H9 (cell line): Measurements from ENCODE around the gene KIF18A. TPM values are rescaled to one million over a fixed set of nuclear protein-coding genes. Genes with fewer than 3 reads are reported as not detected.

Experiments
- DNase-seq: peaks from one replicate; pipeline ENCODE4 v3.0.0-alpha.2; 2017
- H2AFZ ChIP-seq: one replicate; pipeline ENCODE4 v1.6.1; 2013; ENCODE audit warnings: mild to moderate bottlenecking, low read length, control low read depth, moderate library complexity
- H2AK5ac ChIP-seq: 2 replicates; pipeline ENCODE4 v1.6.1; 2013; ENCODE audit warnings: low read length, control low read depth, mixed read lengths; ENCODE audit not compliant: insufficient read length
- H2BK120ac ChIP-seq: one replicate; pipeline ENCODE4 v1.6.1; 2013; ENCODE audit warnings: low read depth, mild to moderate bottlenecking, low read length, control low read depth, inconsistent platforms; ENCODE audit not compliant: poor library complexity, severe bottlenecking
- H2BK12ac ChIP-seq: 2 replicates; pipeline ENCODE4 v1.6.1; 2013; ENCODE audit warnings: low read length, control low read depth, mixed read lengths, low read depth; ENCODE audit not compliant: insufficient read length
- H2BK15ac ChIP-seq: 2 replicates; pipeline ENCODE4 v1.6.1; 2013; ENCODE audit warnings: low read depth, low read length, control low read depth
- H2BK20ac ChIP-seq: one replicate; pipeline ENCODE4 v1.6.1; 2013; ENCODE audit warnings: low read depth, mild to moderate bottlenecking, low read length, control low read depth, inconsistent platforms; ENCODE audit not compliant: poor library complexity, severe bottlenecking
- H2BK5ac ChIP-seq: 2 replicates; pipeline ENCODE4 v1.6.1; 2013; ENCODE audit warnings: low read length, control low read depth, mixed read lengths; ENCODE audit not compliant: insufficient read length
- H3K14ac ChIP-seq: 2 replicates; pipeline ENCODE4 v1.6.1; 2013; ENCODE audit warnings: low read length, control low read depth; ENCODE audit not compliant: insufficient read depth
- H3K18ac ChIP-seq: 2 replicates; pipeline ENCODE4 v1.6.1; 2013; ENCODE audit warnings: low read depth, mild to moderate bottlenecking, mixed read lengths, low read length, control low read depth; ENCODE audit not compliant: insufficient read length
- H3K23ac ChIP-seq: 2 replicates; pipeline ENCODE4 v1.6.1; 2013; ENCODE audit warnings: low read length, control low read depth, mixed read lengths, low read depth; ENCODE audit not compliant: insufficient read length
- H3K23me2 ChIP-seq: 2 replicates; pipeline ENCODE4 v1.6.1; 2013; ENCODE audit warnings: low read depth, mild to moderate bottlenecking, mixed read lengths, low read length, control low read depth; ENCODE audit not compliant: insufficient read length, poor library complexity, severe bottlenecking
- H3K27ac ChIP-seq: 2 replicates; pipeline ENCODE4 v1.5.1; 2013; ENCODE audit warnings: low read length, control low read depth, mixed read lengths, low read depth; ENCODE audit not compliant: insufficient read length
- H3K27me3 ChIP-seq: 2 replicates; pipeline ENCODE4 v1.6.1; 2013; ENCODE audit warnings: low read length, control low read depth, inconsistent platforms; ENCODE audit not compliant: insufficient read depth
- H3K4ac ChIP-seq: 2 replicates; pipeline ENCODE4 v1.6.1; 2013; ENCODE audit warnings: low read depth, mild to moderate bottlenecking, control low read depth, inconsistent platforms, low read length, moderate library complexity
- H3K4me1 ChIP-seq: 2 replicates; pipeline ENCODE4 v1.6.1; 2013; ENCODE audit warnings: low read length, control low read depth, inconsistent platforms; ENCODE audit not compliant: insufficient read depth
- H3K4me2 ChIP-seq: 2 replicates; pipeline ENCODE4 v1.6.1; 2013; ENCODE audit warnings: low read length, control low read depth, mixed read lengths; ENCODE audit not compliant: insufficient read length, insufficient read depth
- H3K56ac ChIP-seq: 2 replicates; pipeline ENCODE4 v1.6.1; 2013; ENCODE audit warnings: low read depth, mild to moderate bottlenecking, mixed read lengths, low read length, control low read depth; ENCODE audit not compliant: insufficient read length
- H3K79me1 ChIP-seq: 2 replicates; pipeline ENCODE4 v1.6.1; 2013; ENCODE audit warnings: low read depth, mild to moderate bottlenecking, moderate library complexity, low read length, control low read depth, inconsistent platforms; ENCODE audit not compliant: insufficient read depth, poor library complexity, severe bottlenecking
- H3K79me2 ChIP-seq: 2 replicates; pipeline ENCODE4 v1.6.1; 2013; ENCODE audit warnings: low read length, control low read depth, inconsistent platforms; ENCODE audit not compliant: insufficient read depth
- H3K9ac ChIP-seq: 2 replicates; pipeline ENCODE4 v1.6.1; 2013; ENCODE audit warnings: low read length, control low read depth, mixed read lengths; ENCODE audit not compliant: insufficient read length; ENCODE audit errors: extremely low read depth
- H3K9me3 ChIP-seq: one replicate; pipeline ENCODE4 v1.6.1; 2013; ENCODE audit warnings: low read depth, low read length, inconsistent platforms; ENCODE audit not compliant: control insufficient read depth
- H3T11ph ChIP-seq: one replicate; pipeline ENCODE4 v1.6.1; 2013; ENCODE audit warnings: mild to moderate bottlenecking, low read length, control low read depth, inconsistent platforms
- H4K20me1 ChIP-seq: one replicate; pipeline ENCODE4 v1.6.1; 2013; ENCODE audit not compliant: control insufficient read depth, insufficient read length, insufficient read depth
- H4K5ac ChIP-seq: 2 replicates; pipeline ENCODE4 v1.6.1; 2013; ENCODE audit warnings: low read depth, mild to moderate bottlenecking, mixed read lengths, low read length, control low read depth; ENCODE audit not compliant: insufficient read length
- H4K8ac ChIP-seq: replicated peaks from 2 replicates; pipeline ENCODE4 v1.6.1; 2013; ENCODE audit warnings: low read length, control low read depth, mixed read lengths, low read depth; ENCODE audit not compliant: insufficient read length
- H4K91ac ChIP-seq: 2 replicates; pipeline ENCODE4 v1.6.1; 2013; ENCODE audit warnings: low read depth, mild to moderate bottlenecking, moderate library complexity, mixed read lengths, low read length, control low read depth; ENCODE audit not compliant: insufficient read length
- H3K27ac Mint-ChIP-seq, 3 experiments: 2 replicates in 2 of 3; 3 replicates in 1 of 3; pipeline ENCODE4 v1.8.0; 2020 to 2021; ENCODE audit warnings: mixed read lengths in 3 of 3, mild to moderate bottlenecking in 1 of 3, moderate library complexity in 1 of 3
- H3K27me3 Mint-ChIP-seq: 2 replicates; pipeline ENCODE4 v1.8.0; 2021; ENCODE audit warnings: low read depth, mild to moderate bottlenecking, moderate library complexity, mixed read lengths
- H3K36me3 Mint-ChIP-seq, 3 experiments: 2 replicates in 2 of 3; 3 replicates in 1 of 3; pipeline ENCODE4 v1.8.0; 2020 to 2021; ENCODE audit warnings: low read depth in 3 of 3, mixed read lengths in 3 of 3; ENCODE audit not compliant: insufficient read depth in 1 of 3
- H3K4me1 Mint-ChIP-seq, 2 experiments: 2 replicates each; pipeline ENCODE4 v1.8.0; 2020; ENCODE audit warnings: mixed read lengths in 2 of 2
- H3K4me3 Mint-ChIP-seq, 2 experiments: 2 replicates in 1 of 2; 3 replicates in 1 of 2; pipeline ENCODE4 v1.8.0; 2020 to 2021; ENCODE audit warnings: mild to moderate bottlenecking in 2 of 2, mixed read lengths in 2 of 2, moderate library complexity in 1 of 2
- H3K9me3 Mint-ChIP-seq, 2 experiments: 2 replicates in 1 of 2; 3 replicates in 1 of 2; pipeline ENCODE4 v1.8.0; 2020; ENCODE audit warnings: mild to moderate bottlenecking in 2 of 2, mixed read lengths in 2 of 2, moderate library complexity in 1 of 2
- WGBS: extraction: QIAGEN DNeasy Blood & Tissue Kit; methylation state at CpG from one replicate; pipeline ENCODE4 v1.1.7; 2013; ENCODE audit warnings: missing lambda C conversion rate, low lambda C conversion rate, mixed read lengths; ENCODE audit not compliant: insufficient read length; ENCODE audit errors: extremely low coverage; 5-methylcytosine and 5-hydroxymethylcytosine counted together
- total RNA-seq: library from RNA; stranded (reverse); gene quantifications from 2 replicates; pipeline ENCODE4 v1.2.1, GENCODE V29; 2021
- TF ChIP-seq, protein P1 (sequence below): fragments of 200-600 bp; sonication (generic); conservative IDR thresholded peaks from 3 replicates; pipeline ENCODE4 v1.8.0; 2021; ENCODE audit warnings: antibody characterized with exemption, mild to moderate bottlenecking

Gene KIF18A
- total RNA-seq, 1 experiment from 2014 or later: 25.9 TPM

DNA sequence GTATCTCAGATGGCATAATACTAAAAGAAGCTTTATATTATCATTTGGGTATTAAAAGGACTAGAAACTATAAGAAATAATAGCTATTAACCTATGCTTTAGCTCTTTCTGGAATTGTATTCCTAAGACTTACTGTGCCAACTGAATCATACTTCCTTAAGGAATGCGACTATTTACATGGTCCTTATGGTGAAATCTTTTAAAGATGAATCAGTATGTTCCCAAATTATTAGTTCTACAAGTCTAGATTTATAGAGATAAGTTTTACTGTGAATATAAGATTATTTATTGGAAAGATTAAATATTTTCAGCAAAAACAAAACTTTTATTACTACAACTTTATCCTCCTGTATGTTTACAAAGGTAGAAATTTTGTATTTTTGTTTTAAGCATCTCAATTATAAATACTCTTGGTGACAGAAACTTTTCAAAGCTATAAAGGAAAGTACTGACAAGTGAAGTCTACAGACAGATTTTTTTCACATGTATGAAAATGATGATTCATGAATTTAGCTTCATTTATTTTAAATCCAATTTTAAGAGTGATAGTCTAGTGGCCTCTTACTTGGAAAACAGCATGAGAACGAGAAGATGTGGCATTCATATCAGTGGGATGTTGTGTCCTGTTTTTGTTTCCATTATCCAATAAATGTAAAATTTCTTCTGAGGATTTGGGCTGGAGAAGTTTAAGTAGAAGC, 17.8 kb downstream of the KIF18A start:
- no peak overlapping the region for H3K4me2 ChIP-seq
- TF ChIP-seq, protein P1, sequence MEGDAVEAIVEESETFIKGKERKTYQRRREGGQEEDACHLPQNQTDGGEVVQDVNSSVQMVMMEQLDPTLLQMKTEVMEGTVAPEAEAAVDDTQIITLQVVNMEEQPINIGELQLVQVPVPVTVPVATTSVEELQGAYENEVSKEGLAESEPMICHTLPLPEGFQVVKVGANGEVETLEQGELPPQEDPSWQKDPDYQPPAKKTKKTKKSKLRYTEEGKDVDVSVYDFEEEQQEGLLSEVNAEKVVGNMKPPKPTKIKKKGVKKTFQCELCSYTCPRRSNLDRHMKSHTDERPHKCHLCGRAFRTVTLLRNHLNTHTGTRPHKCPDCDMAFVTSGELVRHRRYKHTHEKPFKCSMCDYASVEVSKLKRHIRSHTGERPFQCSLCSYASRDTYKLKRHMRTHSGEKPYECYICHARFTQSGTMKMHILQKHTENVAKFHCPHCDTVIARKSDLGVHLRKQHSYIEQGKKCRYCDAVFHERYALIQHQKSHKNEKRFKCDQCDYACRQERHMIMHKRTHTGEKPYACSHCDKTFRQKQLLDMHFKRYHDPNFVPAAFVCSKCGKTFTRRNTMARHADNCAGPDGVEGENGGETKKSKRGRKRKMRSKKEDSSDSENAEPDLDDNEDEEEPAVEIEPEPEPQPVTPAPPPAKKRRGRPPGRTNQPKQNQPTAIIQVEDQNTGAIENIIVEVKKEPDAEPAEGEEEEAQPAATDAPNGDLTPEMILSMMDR: no peak
- H3K27ac Mint-ChIP-seq: no peak overlapping the region

More for the DNA sequence above, 17.8 kb downstream of the KIF18A start:
- Histone ChIP-seq H3K18ac (no peak overlapping the region), H3K23me2 (no peaks in the 10 kb centered on the region), H3K79me2 (no peaks in the 10 kb centered on the region), H3K9me3 (no peaks in the 10 kb centered on the region), H3K27ac (no peak overlapping the region), H3K4ac (no peak overlapping the region), H2BK20ac (no peak overlapping the region), H3T11ph (no peak overlapping the region), H2AFZ (no peak overlapping the region), H4K8ac (no peak overlapping the region), H2BK15ac (no peak overlapping the region), H3K79me1 (peaks cover 2% of the 10 kb centered on the region), H4K20me1 (no peaks in the 10 kb centered on the region), H2BK12ac (no peak overlapping the region), H3K9ac (no peak overlapping the region), H3K4me1 (no peaks in the 10 kb centered on the region), H2BK5ac (no peak overlapping the region), H2AK5ac (no peak overlapping the region), H3K56ac (no peak overlapping the region), H3K27me3 (no peaks in the 10 kb centered on the region), H4K5ac (no peak overlapping the region), H3K23ac (no peak overlapping the region), H4K91ac (no peak overlapping the region), H2BK120ac (no peak overlapping the region), H3K14ac (no peak overlapping the region)
- H3K4me1 Mint-ChIP-seq: peaks cover 0 to 2% of the 10 kb centered on the region in 2 experiments; a peak in 1 of 4 replicates
- WGBS: no CpG with 5 or more reads among the region's 2 CpGs
- DNase-seq: no peak
- no peak overlapping the region for H3K4me3 Mint-ChIP-seq
- H3K9me3 Mint-ChIP-seq: no peaks in the 10 kb centered on the region
- H3K27me3 Mint-ChIP-seq: no peaks in the 10 kb centered on the region
- peaks cover 0 to 34% (median 27%) of the 10 kb centered on the region in 3 experiments; a peak in 6 of 7 replicates for H3K36me3 Mint-ChIP-seq
